NB4 (cell line): ENCODE data around the gene SLC39A11.

Experiments used
- DNase-seq: peaks from one replicate; pipeline ENCODE4 v3.0.0; 2010; ENCODE audit warnings: low read depth
- H3K4me3 ChIP-seq: one replicate; pipeline ENCODE4 v1.5.1; 2011; ENCODE audit warnings: mild to moderate bottlenecking, low read depth, low read length, moderate library complexity
- CTCF ChIP-seq: IDR thresholded peaks from one replicate; pipeline ENCODE4 v1.5.1; 2012; ENCODE audit warnings: low read depth, low read length
- MAX ChIP-seq: IDR thresholded peaks from 2 replicates; pipeline ENCODE4 v1.6.1; 2011; ENCODE audit warnings: low read depth, low read length
- MYC ChIP-seq: IDR thresholded peaks from 2 replicates; pipeline ENCODE4 v1.6.1; 2011; ENCODE audit warnings: low read depth, low read length
- POLR2A ChIP-seq: IDR thresholded peaks from 2 replicates; pipeline ENCODE4 v1.6.1; 2011; ENCODE audit warnings: mild to moderate bottlenecking; ENCODE audit not compliant: insufficient read length; ENCODE audit errors: extremely low read depth

The SLC39A11 gene

GRCh38 chr17:72677714-72678390 is 414.6 kb downstream of the SLC39A11 start:
- no peak for DNase-seq
- no peak for TF ChIP-seq MAX
- no peak for TF ChIP-seq MYC
- no peak for TF ChIP-seq CTCF
- TF ChIP-seq POLR2A, result no peak
- no peak overlapping the region for H3K4me3 ChIP-seq

- no peak for DNase-seq
- TF ChIP-seq CTCF, result no peak
- TF ChIP-seq POLR2A, result no peak
- TF ChIP-seq MYC, result no peak
- no peak for TF ChIP-seq MAX
- H3K4me3 ChIP-seq, result no peak overlapping the region
Measured at GRCh38 chr17:72677108-72677507, 415.4 kb downstream of the SLC39A11 start.

GRCh38 chr17:72672729-72673128 is 419.8 kb downstream of the SLC39A11 start:
- TF ChIP-seq MYC (no peak), MAX (no peak), CTCF (no peak), POLR2A (no peak)

GRCh38 chr17:72671016-72671415 is 421.5 kb downstream of the SLC39A11 start:
- no peak overlapping the region for H3K4me3 ChIP-seq
- TF ChIP-seq POLR2A (no peak), CTCF (no peak), MAX (no peak), MYC (no peak)
- peak; percentile 14 for DNase-seq

More at GRCh38 chr17:72672729-72673128, 419.8 kb downstream of the SLC39A11 start:
- no peak for DNase-seq
- no peak overlapping the region for H3K4me3 ChIP-seq

- no peak for DNase-seq
- TF ChIP-seq MAX (peak; percentile 17; the same call in 1 of the 2 replicates), MYC (no peak), POLR2A (no peak), CTCF (no peak)
- no peak overlapping the region for H3K4me3 ChIP-seq
Measured at GRCh38 chr17:72667096-72668063, 425.1 kb downstream of the SLC39A11 start.
